Astrocyte (in vitro differentiated cells and primary cell): ENCODE data around the gene CYP1B1. TPM values are rescaled to one million over a fixed set of nuclear protein-coding genes. Genes with fewer than 3 reads are reported as not detected.

Experiments used
- DNase-seq: peaks from one replicate; pipeline ENCODE4 v3.0.0-alpha.2; 2010; ENCODE audit warnings: low read depth
- FAIRE-seq: peaks from 2 replicates; lab custom pipeline; 2011; peaks lifted over from hg19 to GRCh38; lab: Jason Lieb, UNC
- H2AFZ ChIP-seq: 2 replicates; pipeline ENCODE4 v1.6.0; 2012; ENCODE audit warnings: low read depth, low read length, inconsistent platforms
- H3K27ac ChIP-seq: 2 replicates; pipeline ENCODE4 v1.5.1; 2011; ENCODE audit warnings: low read depth, low read length, inconsistent platforms
- H3K27me3 ChIP-seq: 2 replicates; pipeline ENCODE4 v1.6.0; 2011; ENCODE audit warnings: low read length, inconsistent platforms; ENCODE audit not compliant: insufficient read depth
- H3K36me3 ChIP-seq: 2 replicates; pipeline ENCODE4 v1.5.1; 2011; ENCODE audit warnings: low read length, inconsistent platforms; ENCODE audit not compliant: insufficient read depth
- H3K4me1 ChIP-seq: 2 replicates; pipeline ENCODE4 v1.5.1; 2011; ENCODE audit warnings: low read length, inconsistent platforms; ENCODE audit not compliant: insufficient read depth
- H3K4me2 ChIP-seq: 2 replicates; pipeline ENCODE4 v1.6.0; 2012; ENCODE audit warnings: low read length, inconsistent platforms
- H3K4me3 ChIP-seq: 2 replicates; pipeline ENCODE4 v1.5.1; 2011; ENCODE audit warnings: low read depth, mild to moderate bottlenecking, low read length, inconsistent platforms; ENCODE audit not compliant: insufficient read depth
- H3K79me2 ChIP-seq: 2 replicates; pipeline ENCODE4 v1.6.0; 2012; ENCODE audit warnings: mild to moderate bottlenecking, low read length, inconsistent platforms; ENCODE audit not compliant: insufficient read depth
- H3K9ac ChIP-seq: 2 replicates; pipeline ENCODE4 v1.6.0; 2012; ENCODE audit warnings: mild to moderate bottlenecking, low read length, inconsistent platforms
- H3K9me3 ChIP-seq: 2 replicates; pipeline ENCODE4 v1.5.1; 2012; ENCODE audit warnings: low read depth, mild to moderate bottlenecking, low read length, inconsistent platforms; ENCODE audit not compliant: insufficient read depth
- H4K20me1 ChIP-seq: 2 replicates; pipeline ENCODE4 v1.6.0; 2012; ENCODE audit warnings: low read length, inconsistent platforms; ENCODE audit not compliant: insufficient read depth
- H3K27ac Mint-ChIP-seq: one replicate; pipeline ENCODE4 v1.8.0; 2021; ENCODE audit warnings: mild to moderate bottlenecking, mixed read lengths; ENCODE audit not compliant: unreplicated experiment
- H3K27me3 Mint-ChIP-seq: one replicate; pipeline ENCODE4 v1.8.0; 2021; ENCODE audit warnings: low read depth, mixed read lengths; ENCODE audit not compliant: unreplicated experiment
- H3K36me3 Mint-ChIP-seq: one replicate; pipeline ENCODE4 v1.8.0; 2021; ENCODE audit warnings: low read depth, mixed read lengths; ENCODE audit not compliant: unreplicated experiment
- H3K4me1 Mint-ChIP-seq: one replicate; pipeline ENCODE4 v1.8.0; 2021; ENCODE audit warnings: low read depth, mixed read lengths; ENCODE audit not compliant: unreplicated experiment
- H3K4me3 Mint-ChIP-seq: one replicate; pipeline ENCODE4 v1.8.0; 2021; ENCODE audit warnings: mild to moderate bottlenecking, moderate library complexity, mixed read lengths; ENCODE audit not compliant: unreplicated experiment
- H3K9me3 Mint-ChIP-seq: one replicate; pipeline ENCODE4 v1.8.0; 2021; ENCODE audit warnings: mild to moderate bottlenecking, mixed read lengths; ENCODE audit not compliant: unreplicated experiment
- EZH2 ChIP-seq: IDR thresholded peaks from 2 replicates; pipeline ENCODE4 v1.6.1; 2012; ENCODE audit warnings: mild to moderate bottlenecking, low read length, inconsistent platforms; ENCODE audit not compliant: insufficient read depth
- total RNA-seq: library from RNA; stranded (reverse); gene quantifications from 2 replicates; pipeline ENCODE4 v1.2.1, GENCODE V29; 2021
- TF ChIP-seq, protein P1 (sequence below): IDR thresholded peaks from 2 replicates; pipeline ENCODE4 v1.5.1; 2011; ENCODE audit warnings: low read depth, mild to moderate bottlenecking, inconsistent platforms, low read length, moderate library complexity; ENCODE audit not compliant: insufficient read depth

The CYP1B1 gene
- total RNA-seq, 1 donor from 2014 or later, result 12.9 TPM

- Mint-ChIP-seq H3K27ac (no peak overlapping the region), H3K4me1 (peaks cover 9% of the 10 kb centered on the region), H3K9me3 (no peaks in the 10 kb centered on the region), H3K36me3 (no peaks in the 10 kb centered on the region), H3K27me3 (peaks cover 14% of the 10 kb centered on the region), H3K4me3 (no peak overlapping the region)
- Histone ChIP-seq H3K27me3 (peaks cover 17% of the 10 kb centered on the region), H3K9ac (no peak overlapping the region), H3K4me3 (no peak overlapping the region), H2AFZ (no peak overlapping the region), H3K9me3 (no peaks in the 10 kb centered on the region), H3K4me1 (peaks cover 11% of the 10 kb centered on the region), H3K4me2 (no peak overlapping the region), H4K20me1 (no peaks in the 10 kb centered on the region), H3K27ac (no peak overlapping the region), H3K36me3 (no peaks in the 10 kb centered on the region), H3K79me2 (no peaks in the 10 kb centered on the region)
- FAIRE-seq (no peak), DNase-seq (no peak)
- TF ChIP-seq EZH2, result no peak
- TF ChIP-seq, protein P1, sequence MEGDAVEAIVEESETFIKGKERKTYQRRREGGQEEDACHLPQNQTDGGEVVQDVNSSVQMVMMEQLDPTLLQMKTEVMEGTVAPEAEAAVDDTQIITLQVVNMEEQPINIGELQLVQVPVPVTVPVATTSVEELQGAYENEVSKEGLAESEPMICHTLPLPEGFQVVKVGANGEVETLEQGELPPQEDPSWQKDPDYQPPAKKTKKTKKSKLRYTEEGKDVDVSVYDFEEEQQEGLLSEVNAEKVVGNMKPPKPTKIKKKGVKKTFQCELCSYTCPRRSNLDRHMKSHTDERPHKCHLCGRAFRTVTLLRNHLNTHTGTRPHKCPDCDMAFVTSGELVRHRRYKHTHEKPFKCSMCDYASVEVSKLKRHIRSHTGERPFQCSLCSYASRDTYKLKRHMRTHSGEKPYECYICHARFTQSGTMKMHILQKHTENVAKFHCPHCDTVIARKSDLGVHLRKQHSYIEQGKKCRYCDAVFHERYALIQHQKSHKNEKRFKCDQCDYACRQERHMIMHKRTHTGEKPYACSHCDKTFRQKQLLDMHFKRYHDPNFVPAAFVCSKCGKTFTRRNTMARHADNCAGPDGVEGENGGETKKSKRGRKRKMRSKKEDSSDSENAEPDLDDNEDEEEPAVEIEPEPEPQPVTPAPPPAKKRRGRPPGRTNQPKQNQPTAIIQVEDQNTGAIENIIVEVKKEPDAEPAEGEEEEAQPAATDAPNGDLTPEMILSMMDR, result no peak
Observed at GRCh38 chr2:38033646-38034045, 42.3 kb downstream of the CYP1B1 start.

- Histone ChIP-seq H3K4me3 (no peak overlapping the region), H3K9ac (no peak overlapping the region), H2AFZ (no peak overlapping the region), H3K27ac (no peak overlapping the region), H3K4me1 (peaks cover 4% of the 10 kb centered on the region), H3K9me3 (no peaks in the 10 kb centered on the region), H3K79me2 (no peaks in the 10 kb centered on the region), H4K20me1 (no peaks in the 10 kb centered on the region), H3K36me3 (no peaks in the 10 kb centered on the region), H3K4me2 (no peak overlapping the region), H3K27me3 (peaks cover 17% of the 10 kb centered on the region)
- no peak overlapping the region for H3K4me3 Mint-ChIP-seq
- no peak for DNase-seq
- no peak for FAIRE-seq
- H3K27ac Mint-ChIP-seq, result no peak overlapping the region
- H3K4me1 Mint-ChIP-seq, result peaks cover 9% of the 10 kb centered on the region
- H3K27me3 Mint-ChIP-seq, result peaks cover 12% of the 10 kb centered on the region
- TF ChIP-seq EZH2, result no peak
- TF ChIP-seq, protein P1, result no peak
- H3K9me3 Mint-ChIP-seq, result no peaks in the 10 kb centered on the region
- no peaks in the 10 kb centered on the region for H3K36me3 Mint-ChIP-seq
Observed at GRCh38 chr2:38032946-38033345, 43.0 kb downstream of the CYP1B1 start.

GRCh38 chr2:38030635-38031355 lies 45.2 kb downstream of the CYP1B1 start:
- Mint-ChIP-seq H3K4me3 (no peak overlapping the region), H3K4me1 (peaks cover 13% of the 10 kb centered on the region), H3K27me3 (peaks cover 3% of the 10 kb centered on the region), H3K27ac (no peak overlapping the region), H3K9me3 (no peaks in the 10 kb centered on the region), H3K36me3 (no peaks in the 10 kb centered on the region)
- H3K79me2 ChIP-seq, result no peaks in the 10 kb centered on the region
- H3K4me2 ChIP-seq, result no peak overlapping the region
- no peaks in the 10 kb centered on the region for H3K36me3 ChIP-seq
- H4K20me1 ChIP-seq, result no peaks in the 10 kb centered on the region
- no peaks in the 10 kb centered on the region for H3K4me1 ChIP-seq
- no peaks in the 10 kb centered on the region for H3K9me3 ChIP-seq
- H3K27ac ChIP-seq, result no peak overlapping the region
- H3K9ac ChIP-seq, result no peak overlapping the region
- H2AFZ ChIP-seq, result no peak overlapping the region
- FAIRE-seq (no peak), DNase-seq (no peak)
- H3K27me3 ChIP-seq, result no peaks in the 10 kb centered on the region
- no peak for TF ChIP-seq EZH2
- TF ChIP-seq, protein P1, result no peak
- H3K4me3 ChIP-seq, result no peak overlapping the region
